Measurements from ENCODE around the gene FRS2.

DNA sequence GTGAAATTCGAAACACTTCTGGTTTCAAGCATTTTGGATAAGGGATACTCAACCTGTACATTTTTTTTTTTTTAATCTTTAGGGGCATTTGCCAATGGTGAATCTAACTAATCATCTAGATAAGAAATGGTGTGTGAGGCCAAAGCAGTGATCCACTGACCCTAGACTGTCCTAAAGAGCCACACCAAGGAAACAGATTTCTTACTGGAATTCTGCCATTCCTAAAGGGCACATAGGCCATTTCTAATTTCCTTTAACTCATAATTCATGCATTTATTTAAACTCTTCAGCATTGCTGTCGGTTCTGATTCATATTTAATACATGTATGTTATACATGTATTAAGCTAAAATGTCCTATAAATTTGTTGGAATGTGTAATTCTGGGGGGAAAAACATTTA is 47.2 kb downstream of the FRS2 start:
- TF ChIP-seq, protein P1, sequence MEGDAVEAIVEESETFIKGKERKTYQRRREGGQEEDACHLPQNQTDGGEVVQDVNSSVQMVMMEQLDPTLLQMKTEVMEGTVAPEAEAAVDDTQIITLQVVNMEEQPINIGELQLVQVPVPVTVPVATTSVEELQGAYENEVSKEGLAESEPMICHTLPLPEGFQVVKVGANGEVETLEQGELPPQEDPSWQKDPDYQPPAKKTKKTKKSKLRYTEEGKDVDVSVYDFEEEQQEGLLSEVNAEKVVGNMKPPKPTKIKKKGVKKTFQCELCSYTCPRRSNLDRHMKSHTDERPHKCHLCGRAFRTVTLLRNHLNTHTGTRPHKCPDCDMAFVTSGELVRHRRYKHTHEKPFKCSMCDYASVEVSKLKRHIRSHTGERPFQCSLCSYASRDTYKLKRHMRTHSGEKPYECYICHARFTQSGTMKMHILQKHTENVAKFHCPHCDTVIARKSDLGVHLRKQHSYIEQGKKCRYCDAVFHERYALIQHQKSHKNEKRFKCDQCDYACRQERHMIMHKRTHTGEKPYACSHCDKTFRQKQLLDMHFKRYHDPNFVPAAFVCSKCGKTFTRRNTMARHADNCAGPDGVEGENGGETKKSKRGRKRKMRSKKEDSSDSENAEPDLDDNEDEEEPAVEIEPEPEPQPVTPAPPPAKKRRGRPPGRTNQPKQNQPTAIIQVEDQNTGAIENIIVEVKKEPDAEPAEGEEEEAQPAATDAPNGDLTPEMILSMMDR (IDR thresholded peaks at IDR 0.05), result no peak
- no peak for TF ChIP-seq POLR2A (IDR thresholded peaks at IDR 0.05)

Data from ovary (tissue), 3 donors.